H1 (cell line): ENCODE results near the gene FRMD5. TPM values are rescaled to one million over a fixed set of nuclear protein-coding genes. Genes with fewer than 3 reads are reported as not detected.

Source experiments
- CTCF ChIA-PET: fragments of 300-600 bp; sonication (Branson Sonifier 250); formaldehyde crosslinking; loops from one replicate; lab custom pipeline; 2021; ENCODE audit not compliant: partially characterized antibody; lab: Charles Lee
- POLR2A ChIA-PET: fragments of 300-600 bp; sonication (Branson Sonifier 250); formaldehyde crosslinking; loops from one replicate; lab custom pipeline; 2021; ENCODE audit warnings: inconsistent platforms; ENCODE audit not compliant: partially characterized antibody; lab: Charles Lee
- DNase-seq, 2 experiments: peaks; one replicate each; pipeline versions ENCODE4 v3.0.0 to v3.0.0-alpha.2; 2010 to 2022; ENCODE audit warnings: low spot score in 2 of 2, low read depth in 1 of 2, mixed read lengths in 1 of 2
- FAIRE-seq: peaks from 2 replicates; lab custom pipeline; 2011; peaks lifted over from hg19 to GRCh38; lab: Jason Lieb, UNC
- H2AFZ ChIP-seq: 2 replicates; pipeline ENCODE4 v1.8.1; 2012; ENCODE audit warnings: low read length, inconsistent platforms
- H2AK5ac ChIP-seq: 2 replicates; pipeline ENCODE4 v1.6.1; 2013; ENCODE audit warnings: low read depth, low read length
- H2BK120ac ChIP-seq: replicated peaks from 2 replicates; pipeline ENCODE3; 2013; ENCODE audit warnings: low read depth, low read length, inconsistent platforms
- H2BK12ac ChIP-seq: 2 replicates; pipeline ENCODE4 v1.6.1; 2013; ENCODE audit warnings: low read depth, low read length
- H2BK15ac ChIP-seq: 2 replicates; pipeline ENCODE4 v1.6.1; 2013; ENCODE audit warnings: low read length
- H2BK20ac ChIP-seq: 2 replicates; pipeline ENCODE4 v1.6.1; 2013; ENCODE audit warnings: low read length
- H2BK5ac ChIP-seq: 2 replicates; pipeline ENCODE4 v1.6.1; 2013; ENCODE audit warnings: low read depth, low read length
- H3K14ac ChIP-seq: 2 replicates; pipeline ENCODE4 v1.6.1; 2013; ENCODE audit warnings: inconsistent platforms; ENCODE audit not compliant: insufficient read length
- H3K18ac ChIP-seq: 2 replicates; pipeline ENCODE4 v1.6.1; 2013; ENCODE audit warnings: low read length; ENCODE audit errors: extremely low read depth
- H3K23ac ChIP-seq: 2 replicates; pipeline ENCODE4 v1.6.1; 2013; ENCODE audit warnings: inconsistent platforms; ENCODE audit not compliant: insufficient read length
- H3K23me2 ChIP-seq: 2 replicates; pipeline ENCODE4 v1.6.1; 2013; ENCODE audit warnings: low read depth, low read length
- H3K27ac ChIP-seq: 2 replicates; pipeline ENCODE4 v1.6.1; 2011; ENCODE audit warnings: low read depth, low read length, inconsistent platforms
- H3K27me3 ChIP-seq, 4 experiments: replicated peaks in 1 of 4; 1 replicate in 1 of 4; 2 replicates in 3 of 4; pipeline versions ENCODE4 v1.6.1 to v1.8.1; 2011 to 2013; ENCODE audit warnings: low read length in 3 of 4, mild to moderate bottlenecking in 3 of 4, inconsistent platforms in 2 of 4, mixed read lengths in 2 of 4, moderate library complexity in 1 of 4; ENCODE audit not compliant: control insufficient read depth in 3 of 4, insufficient read depth in 3 of 4; ENCODE audit errors: extremely low read depth in 1 of 4
- H3K36me3 ChIP-seq, 4 experiments: 2 replicates each; pipeline versions ENCODE4 v1.6.1 to v1.8.1; 2011 to 2013; ENCODE audit warnings: mild to moderate bottlenecking in 4 of 4, low read length in 3 of 4, moderate library complexity in 2 of 4, control low read depth in 1 of 4, inconsistent platforms in 1 of 4; ENCODE audit not compliant: insufficient read depth in 4 of 4, control insufficient read depth in 2 of 4
- H3K4ac ChIP-seq: replicated peaks from 2 replicates; pipeline ENCODE3; 2013; ENCODE audit warnings: low read length, low read depth, mixed read lengths, inconsistent platforms; ENCODE audit not compliant: insufficient read length
- H3K4me1 ChIP-seq, 4 experiments: replicated peaks in 1 of 4; 1 replicate in 1 of 4; 2 replicates in 3 of 4; pipeline versions ENCODE4 v1.6.1 to v1.8.1; 2011 to 2013; ENCODE audit warnings: low read length in 3 of 4, inconsistent platforms in 2 of 4, mixed read lengths in 1 of 4; ENCODE audit not compliant: insufficient read depth in 4 of 4, control insufficient read depth in 3 of 4
- H3K4me2 ChIP-seq, 2 experiments: 2 replicates each; pipeline versions ENCODE4 v1.6.1 to v1.8.1; 2011 to 2013; ENCODE audit warnings: low read depth in 2 of 2, low read length in 2 of 2, control low read depth in 1 of 2, inconsistent platforms in 1 of 2, mild to moderate bottlenecking in 1 of 2; ENCODE audit not compliant: insufficient read depth in 1 of 2
- H3K4me3 ChIP-seq, 4 experiments: fragments of 200-600, 300-600 bp in 1 of 4; sonication (generic), shearing (Covaris generic), sonication (Bioruptor Twin) in 1 of 4; 2 replicates each; pipeline versions ENCODE4 v1.5.1 to v1.8.1; 2011 to 2016; ENCODE audit warnings: low read length in 4 of 4, low read depth in 3 of 4, control low read depth in 2 of 4, inconsistent platforms in 2 of 4, mild to moderate bottlenecking in 2 of 4, mixed read lengths in 1 of 4, moderate library complexity in 1 of 4; ENCODE audit not compliant: insufficient read depth in 2 of 4; ENCODE audit errors: extremely low read depth in 1 of 4
- H3K56ac ChIP-seq: replicated peaks from 2 replicates; pipeline ENCODE3; 2013; ENCODE audit warnings: low read depth, mild to moderate bottlenecking, mixed read lengths, low read length, inconsistent platforms; ENCODE audit not compliant: insufficient read length
- H3K79me1 ChIP-seq: 2 replicates; pipeline ENCODE4 v1.6.1; 2013; ENCODE audit warnings: low read depth, low read length, control low read depth
- H3K79me2 ChIP-seq, 2 experiments: 2 replicates each; pipeline versions ENCODE4 v1.6.1 to v1.8.1; 2012 to 2013; ENCODE audit warnings: low read length in 2 of 2, mild to moderate bottlenecking in 2 of 2, inconsistent platforms in 1 of 2; ENCODE audit not compliant: insufficient read depth in 2 of 2, control insufficient read depth in 1 of 2
- H3K9ac ChIP-seq, 4 experiments: replicated peaks in 1 of 4; 1 replicate in 1 of 4; 2 replicates in 3 of 4; pipeline versions ENCODE4 v1.6.1 to v1.8.1; 2011 to 2013; ENCODE audit warnings: low read depth in 3 of 4, low read length in 3 of 4, control low read depth in 2 of 4, mild to moderate bottlenecking in 2 of 4, moderate library complexity in 2 of 4, inconsistent platforms in 1 of 4; ENCODE audit errors: extremely low read depth in 1 of 4
- H3K9me3 ChIP-seq, 2 experiments: 2 replicates each; pipeline versions ENCODE4 v1.6.1 to v1.8.1; 2012 to 2013; ENCODE audit warnings: mild to moderate bottlenecking in 2 of 2, moderate library complexity in 2 of 2, control low read depth in 1 of 2, inconsistent platforms in 1 of 2, low read depth in 1 of 2, low read length in 1 of 2, mixed read lengths in 1 of 2; ENCODE audit not compliant: insufficient read depth in 2 of 2
- H4K20me1 ChIP-seq, 2 experiments: replicated peaks in 1 of 2; 2 replicates each; pipeline versions ENCODE3 to v1.8.1; 2011 to 2013; ENCODE audit warnings: inconsistent platforms in 2 of 2, low read length in 2 of 2, mild to moderate bottlenecking in 1 of 2; ENCODE audit not compliant: insufficient read depth in 2 of 2, control insufficient read depth in 1 of 2
- H4K5ac ChIP-seq: 2 replicates; pipeline ENCODE4 v1.6.1; 2013; ENCODE audit warnings: low read length, low read depth, mixed read lengths, inconsistent platforms; ENCODE audit not compliant: insufficient read length
- H4K8ac ChIP-seq: 2 replicates; pipeline ENCODE4 v1.8.0; 2013; ENCODE audit warnings: mild to moderate bottlenecking, moderate library complexity, low read length, inconsistent platforms; ENCODE audit not compliant: insufficient read depth; ENCODE audit errors: extremely low read depth
- H4K91ac ChIP-seq: replicated peaks from 2 replicates; pipeline ENCODE3; 2013; ENCODE audit warnings: low read length, mixed read lengths, inconsistent platforms; ENCODE audit not compliant: insufficient read length
- CBX5 ChIP-seq: fragments of 300-800, 300-1000 bp; sonication (generic); IDR thresholded peaks from 2 replicates; pipeline ENCODE4 v1.7.1; 2016; ENCODE audit warnings: antibody characterized with exemption, low read length, low read depth
- CHD2 ChIP-seq: IDR thresholded peaks from 2 replicates; pipeline ENCODE4 v1.6.1; 2012; ENCODE audit warnings: low read length, improper control_type of control experiment
- FOSL1 ChIP-seq: IDR thresholded peaks from 2 replicates; pipeline ENCODE4 v1.6.1; 2011; ENCODE audit warnings: mild to moderate bottlenecking, low read depth, low read length, moderate library complexity; ENCODE audit not compliant: insufficient read depth
- KDM1A ChIP-seq: fragments of 200-600, 300-600 bp; sonication (generic); IDR thresholded peaks from 2 replicates; pipeline ENCODE4 v1.7.1; 2016; ENCODE audit warnings: mild to moderate bottlenecking, low read length, borderline replicate concordance
- KDM5A ChIP-seq: fragments of 200-600 bp; IDR thresholded peaks from 2 replicates; pipeline ENCODE4 v1.7.1; 2012; ENCODE audit warnings: mild to moderate bottlenecking, low read length, inconsistent platforms, mixed read lengths
- POLR2AphosphoS5 ChIP-seq: IDR thresholded peaks from 2 replicates; pipeline ENCODE4 v1.6.1; 2011; ENCODE audit warnings: low read depth, low read length
- RXRA ChIP-seq: IDR thresholded peaks from 2 replicates; pipeline ENCODE4 v1.6.1; 2011; ENCODE audit warnings: low read depth, mild to moderate bottlenecking, low read length, moderate library complexity; ENCODE audit not compliant: insufficient read depth
- WGBS, 2 experiments: shearing (Covaris generic) in 1 of 2; methylation state at CpG; one replicate each; pipeline versions ENCODE4 v1.1.6 to v1.1.7; 2013 to 2015; ENCODE audit warnings: low lambda C conversion rate in 2 of 2, mixed read lengths in 2 of 2, inconsistent platforms in 1 of 2, low coverage in 1 of 2, missing lambda C conversion rate in 1 of 2; ENCODE audit not compliant: insufficient replicate concordance in 2 of 2, insufficient coverage in 1 of 2, insufficient read length in 1 of 2; ENCODE audit errors: extremely low coverage in 1 of 2, missing lambda C conversion rate in 1 of 2; 5-methylcytosine and 5-hydroxymethylcytosine counted together
- polyA plus RNA-seq, 7 experiments: library from polyadenylated mRNA; depleted of rRNA in 3 of 7; stranded (reverse) in 5 of 7; unstranded in 2 of 7; fragments of >200 nt in 5 of 7; fragments of 200-250 nt in 2 of 7; gene quantifications; 1 replicate in 5 of 7; 2 replicates in 1 of 7; 4 replicates in 1 of 7; pipeline versions ENCODE4 v1.2.1 to v1.2.3, GENCODE V29; 2011 to 2013; ENCODE audit warnings: missing spikeins in 2 of 7, mixed read lengths in 2 of 7
- total RNA-seq: library from RNA; stranded (reverse); fragmentation: NEBNext Ultra II Directional; extraction: Animal tissue kit (Norgen Biotek cat#: 25700); gene quantifications from 2 replicates; pipeline ENCODE4 v1.2.1, GENCODE V29; 2021
- TF ChIP-seq, protein P1 (sequence below): IDR thresholded peaks from 2 replicates; pipeline ENCODE4 v1.6.1; 2012; ENCODE audit warnings: inconsistent platforms

Gene FRMD5
- total and polyA plus RNA-seq, 2 of the 8 experiments (the other 6 are each of a cell fraction or from before 2014, with no cell fraction given): 10.1 to 12.6 TPM

GRCh38 chr15:43868406-43868805 is 326.7 kb downstream of the FRMD5 start:
- H3K27me3 ChIP-seq: no peaks in the 10 kb centered on the region
- ChIA-PET POLR2A (interaction anchor here (0.8 kb wide), 1 partner anchor 8 kb away, joined by 3 read pairs; no protein-coding TSS in a partner anchor), CTCF (interaction anchor here (1.2 to 4.2 kb wide), 4 partner anchors 11 to 198 kb away, joined by 4 to 22 read pairs (median 4); no protein-coding TSS in a partner anchor)
- H2BK12ac ChIP-seq: no peak overlapping the region
- H3K4ac ChIP-seq: no peak overlapping the region
- FAIRE-seq (no peak), DNase-seq (no peak)
- peaks cover 0 to 4% of the 10 kb centered on the region in 2 experiments for H4K20me1 ChIP-seq
- no peak overlapping the region for H3K56ac ChIP-seq
- no peak overlapping the region for H2BK120ac ChIP-seq
- no peaks in the 10 kb centered on the region for H3K79me1 ChIP-seq
- H2BK5ac ChIP-seq: no peak overlapping the region
- no peak overlapping the region for H4K8ac ChIP-seq
- no peaks in the 10 kb centered on the region for H3K23me2 ChIP-seq
- H2AFZ ChIP-seq: no peak overlapping the region
- no peak overlapping the region for H4K91ac ChIP-seq
- TF ChIP-seq KDM1A (no peak), KDM5A (no peak), CBX5 (no peak), FOSL1 (no peak), RXRA (no peak), POLR2AphosphoS5 (no peak), CHD2 (no peak)
- TF ChIP-seq, protein P1, sequence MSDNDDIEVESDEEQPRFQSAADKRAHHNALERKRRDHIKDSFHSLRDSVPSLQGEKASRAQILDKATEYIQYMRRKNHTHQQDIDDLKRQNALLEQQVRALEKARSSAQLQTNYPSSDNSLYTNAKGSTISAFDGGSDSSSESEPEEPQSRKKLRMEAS: no peak
- H3K27ac ChIP-seq: no peak overlapping the region
- no peak overlapping the region for H4K5ac ChIP-seq
- H3K4me2 ChIP-seq: no peak overlapping the region
- no peak overlapping the region for H2BK15ac ChIP-seq
- H3K79me2 ChIP-seq: no peaks in the 10 kb centered on the region
- H3K14ac ChIP-seq: no peak overlapping the region
- no peak overlapping the region for H3K9ac ChIP-seq
- WGBS, 2 experiments: 86% methylated on average over 2 of the region's 2 CpGs; no CpG with 5 or more reads in 1 of the 2 experiments
- H2BK20ac ChIP-seq: no peak overlapping the region
- no peak overlapping the region for H2AK5ac ChIP-seq
- H3K9me3 ChIP-seq: no peaks in the 10 kb centered on the region
- no peak overlapping the region for H3K18ac ChIP-seq
- peaks cover 0 to 16% (median 3%) of the 10 kb centered on the region in 4 experiments; a peak in 4 of 8 replicates for H3K36me3 ChIP-seq
- H3K4me3 ChIP-seq: no peak overlapping the region
- no peak overlapping the region for H3K23ac ChIP-seq
- no peaks in the 10 kb centered on the region for H3K4me1 ChIP-seq
